Measurements from ENCODE around the gene UVSSA. TPM values are rescaled to one million over a fixed set of nuclear protein-coding genes. Genes with fewer than 3 reads are reported as not detected.

Gene UVSSA
- total and polyA plus RNA-seq, 2 donors (not counting 1 experiment from before 2014, with no cell fraction given) = 4.6 to 7.6 TPM

DNA sequence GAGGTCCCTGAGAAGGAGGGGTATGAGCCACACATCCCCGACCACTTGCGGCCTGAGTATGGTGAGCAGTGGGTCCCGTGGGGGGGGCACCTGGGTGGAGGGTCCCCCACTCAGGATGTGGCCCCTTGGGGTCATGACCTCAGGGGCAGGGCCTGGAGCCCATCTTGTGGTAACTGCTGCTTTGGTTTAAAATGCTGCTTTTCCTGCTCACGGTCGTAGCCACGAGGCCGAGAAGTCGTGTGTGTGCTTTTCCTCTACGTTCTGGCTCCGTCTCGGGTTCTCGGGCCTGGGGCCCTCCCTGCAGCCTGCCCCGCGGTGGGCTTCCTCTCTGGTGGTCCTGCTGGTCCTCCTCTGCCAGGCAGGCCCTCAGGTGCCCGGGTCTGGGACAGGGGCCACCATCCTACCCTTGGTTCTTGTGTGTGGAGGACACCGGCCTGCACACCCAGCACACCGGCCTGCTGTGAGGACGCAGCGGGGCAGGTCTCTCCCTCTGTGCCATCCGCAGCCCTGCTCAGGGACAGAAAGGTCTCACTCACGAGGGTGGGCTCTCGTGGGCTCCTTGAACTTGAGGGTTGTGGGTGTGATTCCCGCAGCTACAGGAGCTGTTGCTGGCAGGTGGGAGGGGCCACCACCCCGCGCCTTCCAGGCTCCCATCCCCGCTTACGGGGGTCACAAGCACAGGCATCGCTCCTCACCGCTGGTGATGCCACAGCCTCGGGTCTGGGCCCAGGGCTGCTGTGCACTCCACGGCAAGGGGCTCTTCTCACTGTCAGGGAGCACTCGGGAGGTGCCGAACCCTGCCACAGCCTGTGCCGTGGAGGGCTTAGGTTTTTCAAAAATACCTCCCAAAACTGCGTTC, 19.6 kb downstream of the UVSSA start:
- no peak overlapping the region for H3K4me3 ChIP-seq (replicated peaks in 1 of 4; ENCODE audit: control extremely low read depth in 1 of 4, insufficient read depth in 1 of 4, low read depth in 3 of 4, low read length in 4 of 4)
- no peak overlapping the region for H2AFZ ChIP-seq (ENCODE audit: low read length)
- peaks cover 5% of the 10 kb centered on the region for H3K36me3 ChIP-seq (ENCODE audit: control insufficient read depth, insufficient read depth, low read length)
- H3K4me1 ChIP-seq (ENCODE audit: control insufficient read depth, extremely low read depth, insufficient read depth, low read length) = no peaks in the 10 kb centered on the region
- H4K20me1 ChIP-seq (ENCODE audit: control insufficient read depth, extremely low read depth, insufficient read depth, low read length) = no peaks in the 10 kb centered on the region
- no peaks in the 10 kb centered on the region for H3K27me3 ChIP-seq (ENCODE audit: control insufficient read depth, insufficient read depth, low read length)
- no peak overlapping the region for H3K27ac ChIP-seq (ENCODE audit: insufficient read depth, low read length)
- no peaks in the 10 kb centered on the region for H3K79me2 ChIP-seq (ENCODE audit: control insufficient read depth, insufficient read depth, low read length)
- H3K4me2 ChIP-seq (ENCODE audit: extremely low read depth, insufficient read depth, low read length) = no peak overlapping the region
- H3K9me3 ChIP-seq (ENCODE audit: control insufficient read depth, insufficient read depth, low read depth, low read length) = no peaks in the 10 kb centered on the region
- H3K9ac ChIP-seq (ENCODE audit: insufficient read depth, low read length) = no peak overlapping the region
- TF ChIP-seq EZH2 (IDR thresholded peaks at IDR 0.05; ENCODE audit: low read length, missing control alignments) = no peak
- TF ChIP-seq, protein P1, sequence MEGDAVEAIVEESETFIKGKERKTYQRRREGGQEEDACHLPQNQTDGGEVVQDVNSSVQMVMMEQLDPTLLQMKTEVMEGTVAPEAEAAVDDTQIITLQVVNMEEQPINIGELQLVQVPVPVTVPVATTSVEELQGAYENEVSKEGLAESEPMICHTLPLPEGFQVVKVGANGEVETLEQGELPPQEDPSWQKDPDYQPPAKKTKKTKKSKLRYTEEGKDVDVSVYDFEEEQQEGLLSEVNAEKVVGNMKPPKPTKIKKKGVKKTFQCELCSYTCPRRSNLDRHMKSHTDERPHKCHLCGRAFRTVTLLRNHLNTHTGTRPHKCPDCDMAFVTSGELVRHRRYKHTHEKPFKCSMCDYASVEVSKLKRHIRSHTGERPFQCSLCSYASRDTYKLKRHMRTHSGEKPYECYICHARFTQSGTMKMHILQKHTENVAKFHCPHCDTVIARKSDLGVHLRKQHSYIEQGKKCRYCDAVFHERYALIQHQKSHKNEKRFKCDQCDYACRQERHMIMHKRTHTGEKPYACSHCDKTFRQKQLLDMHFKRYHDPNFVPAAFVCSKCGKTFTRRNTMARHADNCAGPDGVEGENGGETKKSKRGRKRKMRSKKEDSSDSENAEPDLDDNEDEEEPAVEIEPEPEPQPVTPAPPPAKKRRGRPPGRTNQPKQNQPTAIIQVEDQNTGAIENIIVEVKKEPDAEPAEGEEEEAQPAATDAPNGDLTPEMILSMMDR (conservative IDR thresholded peaks at IDR 0.05 in 1 of 2, IDR thresholded peaks at IDR 0.05 in 1 of 2; ENCODE audit: low read depth in 1 of 2, low read length in 2 of 2) = no peak
- no peak for DNase-seq (ENCODE audit: low read depth in 2 of 2)

- H3K36me3 ChIP-seq (ENCODE audit: control insufficient read depth, insufficient read depth, low read length) = peaks cover 5% of the 10 kb centered on the region
- H3K27ac ChIP-seq (ENCODE audit: insufficient read depth, low read length) = no peak overlapping the region
- H4K20me1 ChIP-seq (ENCODE audit: control insufficient read depth, extremely low read depth, insufficient read depth, low read length) = no peaks in the 10 kb centered on the region
- no peaks in the 10 kb centered on the region for H3K4me1 ChIP-seq (ENCODE audit: control insufficient read depth, extremely low read depth, insufficient read depth, low read length)
- no peak for DNase-seq (ENCODE audit: low read depth in 2 of 2)
- no peaks in the 10 kb centered on the region for H3K27me3 ChIP-seq (ENCODE audit: control insufficient read depth, insufficient read depth, low read length)
- no peak for TF ChIP-seq EZH2 (IDR thresholded peaks at IDR 0.05; ENCODE audit: low read length, missing control alignments)
- TF ChIP-seq, protein P1 (conservative IDR thresholded peaks at IDR 0.05 in 1 of 2, IDR thresholded peaks at IDR 0.05 in 1 of 2; ENCODE audit: low read depth in 1 of 2, low read length in 2 of 2) = no peak
- H3K79me2 ChIP-seq (ENCODE audit: control insufficient read depth, insufficient read depth, low read length) = no peaks in the 10 kb centered on the region
- no peak overlapping the region for H3K4me3 ChIP-seq (replicated peaks in 1 of 4; ENCODE audit: control extremely low read depth in 1 of 4, insufficient read depth in 1 of 4, low read depth in 3 of 4, low read length in 4 of 4)
- H2AFZ ChIP-seq (ENCODE audit: low read length) = no peak overlapping the region
- no peak overlapping the region for H3K9ac ChIP-seq (ENCODE audit: insufficient read depth, low read length)
- no peak overlapping the region for H3K4me2 ChIP-seq (ENCODE audit: extremely low read depth, insufficient read depth, low read length)
- H3K9me3 ChIP-seq (ENCODE audit: control insufficient read depth, insufficient read depth, low read depth, low read length) = no peaks in the 10 kb centered on the region
Measured at GRCh38 chr4:1367230-1367935, 20.4 kb downstream of the UVSSA start.

- no peak overlapping the region for H3K27ac ChIP-seq (ENCODE audit: insufficient read depth, low read length)
- H3K4me1 ChIP-seq (ENCODE audit: control insufficient read depth, extremely low read depth, insufficient read depth, low read length) = no peaks in the 10 kb centered on the region
- H3K27me3 ChIP-seq (ENCODE audit: control insufficient read depth, insufficient read depth, low read length) = no peaks in the 10 kb centered on the region
- peaks cover 4% of the 10 kb centered on the region for H3K36me3 ChIP-seq (ENCODE audit: control insufficient read depth, insufficient read depth, low read length)
- no peaks in the 10 kb centered on the region for H3K79me2 ChIP-seq (ENCODE audit: control insufficient read depth, insufficient read depth, low read length)
- no peaks in the 10 kb centered on the region for H3K9me3 ChIP-seq (ENCODE audit: control insufficient read depth, insufficient read depth, low read depth, low read length)
- H2AFZ ChIP-seq (ENCODE audit: low read length) = no peak overlapping the region
- no peak overlapping the region for H3K4me3 ChIP-seq (replicated peaks in 1 of 4; ENCODE audit: control extremely low read depth in 1 of 4, insufficient read depth in 1 of 4, low read depth in 3 of 4, low read length in 4 of 4)
- no peaks in the 10 kb centered on the region for H4K20me1 ChIP-seq (ENCODE audit: control insufficient read depth, extremely low read depth, insufficient read depth, low read length)
- no peak overlapping the region for H3K4me2 ChIP-seq (ENCODE audit: extremely low read depth, insufficient read depth, low read length)
- no peak for DNase-seq (ENCODE audit: low read depth in 2 of 2)
- H3K9ac ChIP-seq (ENCODE audit: insufficient read depth, low read length) = no peak overlapping the region
- no peak for TF ChIP-seq EZH2 (IDR thresholded peaks at IDR 0.05; ENCODE audit: low read length, missing control alignments)
- TF ChIP-seq, protein P1 (conservative IDR thresholded peaks at IDR 0.05 in 1 of 2, IDR thresholded peaks at IDR 0.05 in 1 of 2; ENCODE audit: low read depth in 1 of 2, low read length in 2 of 2) = no peak
Measured at GRCh38 chr4:1367936-1368289, 20.9 kb downstream of the UVSSA start.

Data from fibroblast of lung (primary cell).